ENCODE measurements around the gene COL6A6. TPM values are rescaled to one million over a fixed set of nuclear protein-coding genes. Genes with fewer than 3 reads are reported as not detected.

The COL6A6 gene
- not detected for polyA plus RNA-seq (2013, experiment 1 of 2)
- not detected for polyA plus RNA-seq (2013, experiment 2 of 2)

GRCh38 chr3:130516645-130517512, at the start of gene COL6A6:
COL6A6 (plus strand) TSS chr3:130517177; CDS start chr3:130560365, 43,188 bp downstream.
- Histone ChIP-seq H3K27me3 (ENCODE audit: control insufficient read depth in 1 of 2, insufficient read depth in 1 of 2, low read length in 2 of 2) (peaks cover 13 to 35% of the 10 kb centered on the region in 2 experiments), H2BK15ac (ENCODE audit: low read depth, poor library complexity, severe bottlenecking) (no peak within 1 kb of the TSS), H3K18ac (ENCODE audit: low read depth in 1 of 2, low read length in 2 of 2) (no peak within 1 kb of the TSS), H4K91ac (ENCODE audit: low read length) (no peak within 1 kb of the TSS), H2AFZ (ENCODE audit: low read depth, low read length) (no peak within 1 kb of the TSS), H2BK120ac (ENCODE audit: low read depth, low read length) (no peak within 1 kb of the TSS), H3K14ac (ENCODE audit: low read length in 2 of 2) (peak within 1 kb of the TSS in 1 of 2 experiments; percentile 20), H3K4me1 (ENCODE audit: control insufficient read depth, insufficient read depth, low read depth, low read length) (peaks cover 7% of the 10 kb centered on the region), H3K9me3 (ENCODE audit: control insufficient read depth, low read length) (no peaks in the 10 kb centered on the region), H3K4ac (ENCODE audit: low read depth in 1 of 2, low read length in 2 of 2) (no peak within 1 kb of the TSS), H4K8ac (ENCODE audit: low read length) (no peak within 1 kb of the TSS), H2BK5ac (ENCODE audit: low read depth, low read length, poor library complexity, severe bottlenecking) (no peak within 1 kb of the TSS), H3K9ac (ENCODE audit: low read length) (peak within 1 kb of the TSS; percentile 49), H3K79me1 (replicated peaks; ENCODE audit: low read length, poor library complexity, severe bottlenecking) (no peaks in the 10 kb centered on the region), H2AK5ac (ENCODE audit: low read length, severe bottlenecking) (no peak within 1 kb of the TSS), H2BK12ac (ENCODE audit: low read length in 2 of 2) (no peak within 1 kb of the TSS), H3K23ac (ENCODE audit: low read length in 2 of 2) (peak within 1 kb of the TSS in 1 of 2 experiments; percentile 69), H3K36me3 (ENCODE audit: control insufficient read depth in 1 of 2, insufficient read depth in 2 of 2, low read depth in 1 of 2, low read length in 2 of 2) (no peaks in the 10 kb centered on the region), H3K27ac (ENCODE audit: low read length, poor library complexity, severe bottlenecking) (no peak within 1 kb of the TSS), H3K4me3 (ENCODE audit: insufficient read depth in 1 of 2, low read depth in 1 of 2, low read length in 2 of 2) (peak within 1 kb of the TSS in 1 of 2 experiments; percentile 79), H3K4me2 (ENCODE audit: low read length, poor library complexity, severe bottlenecking) (peak within 1 kb of the TSS; percentile 58)
- DNase-seq, result no peak
- 3% methylated on average over 34 of the region's 58 CpGs for WGBS

GRCh38 chr3:130468311-130468710, 48.7 kb upstream of the COL6A6 start:
- Histone ChIP-seq H3K79me1 (replicated peaks; ENCODE audit: low read length, poor library complexity, severe bottlenecking) (no peaks in the 10 kb centered on the region), H3K4me2 (ENCODE audit: low read length, poor library complexity, severe bottlenecking) (no peak overlapping the region), H3K14ac (ENCODE audit: low read length in 2 of 2) (no peak overlapping the region), H2AFZ (ENCODE audit: low read depth, low read length) (no peak overlapping the region), H3K36me3 (ENCODE audit: control insufficient read depth in 1 of 2, insufficient read depth in 2 of 2, low read depth in 1 of 2, low read length in 2 of 2) (no peaks in the 10 kb centered on the region), H2BK5ac (ENCODE audit: low read depth, low read length, poor library complexity, severe bottlenecking) (no peak overlapping the region), H3K4me3 (ENCODE audit: insufficient read depth in 1 of 2, low read depth in 1 of 2, low read length in 2 of 2) (no peak overlapping the region), H2BK12ac (ENCODE audit: low read length in 2 of 2) (no peak overlapping the region), H2AK5ac (ENCODE audit: low read length, severe bottlenecking) (no peak overlapping the region), H4K8ac (ENCODE audit: low read length) (no peak overlapping the region), H3K9ac (ENCODE audit: low read length) (no peak overlapping the region), H3K27ac (ENCODE audit: low read length, poor library complexity, severe bottlenecking) (no peak overlapping the region), H3K27me3 (ENCODE audit: control insufficient read depth in 1 of 2, insufficient read depth in 1 of 2, low read length in 2 of 2) (no peaks in the 10 kb centered on the region), H2BK120ac (ENCODE audit: low read depth, low read length) (no peak overlapping the region), H2BK15ac (ENCODE audit: low read depth, poor library complexity, severe bottlenecking) (no peak overlapping the region), H3K18ac (ENCODE audit: low read depth in 1 of 2, low read length in 2 of 2) (no peak overlapping the region), H3K23ac (ENCODE audit: low read length in 2 of 2) (no peak overlapping the region), H4K91ac (ENCODE audit: low read length) (no peak overlapping the region), H3K9me3 (ENCODE audit: control insufficient read depth, low read length) (no peaks in the 10 kb centered on the region), H3K4ac (ENCODE audit: low read depth in 1 of 2, low read length in 2 of 2) (no peak overlapping the region), H3K4me1 (ENCODE audit: control insufficient read depth, insufficient read depth, low read depth, low read length) (no peaks in the 10 kb centered on the region)
- DNase-seq, result no peak
- 100% methylated on average over 1 of the region's 1 CpG for WGBS

GRCh38 chr3:130470126-130470525, 46.9 kb upstream of the COL6A6 start:
- H3K9me3 ChIP-seq (ENCODE audit: control insufficient read depth, low read length), result peaks cover 9% of the 10 kb centered on the region
- H4K91ac ChIP-seq (ENCODE audit: low read length), result no peak overlapping the region
- H2AFZ ChIP-seq (ENCODE audit: low read depth, low read length), result no peak overlapping the region
- no peak overlapping the region for H3K4ac ChIP-seq (ENCODE audit: low read depth in 1 of 2, low read length in 2 of 2)
- no peak overlapping the region for H2AK5ac ChIP-seq (ENCODE audit: low read length, severe bottlenecking)
- H3K14ac ChIP-seq (ENCODE audit: low read length in 2 of 2), result no peak overlapping the region
- no peak overlapping the region for H2BK120ac ChIP-seq (ENCODE audit: low read depth, low read length)
- no peak overlapping the region for H2BK5ac ChIP-seq (ENCODE audit: low read depth, low read length, poor library complexity, severe bottlenecking)
- no peak overlapping the region for H3K27ac ChIP-seq (ENCODE audit: low read length, poor library complexity, severe bottlenecking)
- DNase-seq, result no peak
- no peaks in the 10 kb centered on the region for H3K4me1 ChIP-seq (ENCODE audit: control insufficient read depth, insufficient read depth, low read depth, low read length)
- no peak overlapping the region for H3K9ac ChIP-seq (ENCODE audit: low read length)
- H4K8ac ChIP-seq (ENCODE audit: low read length), result no peak overlapping the region
- H3K4me2 ChIP-seq (ENCODE audit: low read length, poor library complexity, severe bottlenecking), result no peak overlapping the region
- H3K27me3 ChIP-seq (ENCODE audit: control insufficient read depth in 1 of 2, insufficient read depth in 1 of 2, low read length in 2 of 2), result no peaks in the 10 kb centered on the region
- no peak overlapping the region for H3K23ac ChIP-seq (ENCODE audit: low read length in 2 of 2)
- H3K18ac ChIP-seq (ENCODE audit: low read depth in 1 of 2, low read length in 2 of 2), result no peak overlapping the region
- no peak overlapping the region for H2BK15ac ChIP-seq (ENCODE audit: low read depth, poor library complexity, severe bottlenecking)
- 82% methylated on average over 2 of the region's 3 CpGs for WGBS
- H2BK12ac ChIP-seq (ENCODE audit: low read length in 2 of 2), result no peak overlapping the region
- no peaks in the 10 kb centered on the region for H3K79me1 ChIP-seq (replicated peaks; ENCODE audit: low read length, poor library complexity, severe bottlenecking)
- no peaks in the 10 kb centered on the region for H3K36me3 ChIP-seq (ENCODE audit: control insufficient read depth in 1 of 2, insufficient read depth in 2 of 2, low read depth in 1 of 2, low read length in 2 of 2)
- H3K4me3 ChIP-seq (ENCODE audit: insufficient read depth in 1 of 2, low read depth in 1 of 2, low read length in 2 of 2), result no peak overlapping the region

- no peak for DNase-seq
- Histone ChIP-seq H2BK120ac (ENCODE audit: low read depth, low read length) (no peak overlapping the region), H3K23ac (ENCODE audit: low read length in 2 of 2) (no peak overlapping the region), H3K18ac (ENCODE audit: low read depth in 1 of 2, low read length in 2 of 2) (no peak overlapping the region), H2BK15ac (ENCODE audit: low read depth, poor library complexity, severe bottlenecking) (no peak overlapping the region), H3K4me2 (ENCODE audit: low read length, poor library complexity, severe bottlenecking) (no peak overlapping the region), H4K91ac (ENCODE audit: low read length) (no peak overlapping the region), H3K79me1 (replicated peaks; ENCODE audit: low read length, poor library complexity, severe bottlenecking) (no peaks in the 10 kb centered on the region), H2BK12ac (ENCODE audit: low read length in 2 of 2) (no peak overlapping the region), H2AFZ (ENCODE audit: low read depth, low read length) (no peak overlapping the region), H3K27ac (ENCODE audit: low read length, poor library complexity, severe bottlenecking) (no peak overlapping the region), H3K14ac (ENCODE audit: low read length in 2 of 2) (no peak overlapping the region), H2AK5ac (ENCODE audit: low read length, severe bottlenecking) (no peak overlapping the region), H3K4me3 (ENCODE audit: insufficient read depth in 1 of 2, low read depth in 1 of 2, low read length in 2 of 2) (no peak overlapping the region), H3K36me3 (ENCODE audit: control insufficient read depth in 1 of 2, insufficient read depth in 2 of 2, low read depth in 1 of 2, low read length in 2 of 2) (no peaks in the 10 kb centered on the region), H2BK5ac (ENCODE audit: low read depth, low read length, poor library complexity, severe bottlenecking) (no peak overlapping the region), H3K9me3 (ENCODE audit: control insufficient read depth, low read length) (peaks cover 17% of the 10 kb centered on the region), H3K27me3 (ENCODE audit: control insufficient read depth in 1 of 2, insufficient read depth in 1 of 2, low read length in 2 of 2) (no peaks in the 10 kb centered on the region), H3K9ac (ENCODE audit: low read length) (no peak overlapping the region), H3K4ac (ENCODE audit: low read depth in 1 of 2, low read length in 2 of 2) (no peak overlapping the region), H4K8ac (ENCODE audit: low read length) (no peak overlapping the region), H3K4me1 (ENCODE audit: control insufficient read depth, insufficient read depth, low read depth, low read length) (no peaks in the 10 kb centered on the region)
- 0% methylated on average over 1 of the region's 2 CpGs for WGBS
Measured at GRCh38 chr3:130473416-130473815, 43.6 kb upstream of the COL6A6 start.

Measured in mesenchymal stem cell (in vitro differentiated cells and primary cell).